Measurements from ENCODE around the gene ZNF487. TPM values are rescaled to one million over a fixed set of nuclear protein-coding genes. Genes with fewer than 3 reads are reported as not detected.

Gene ZNF487
- total RNA-seq, 1 experiment from 2014 or later: 4.0 TPM

GRCh38 chr10:43471146-43471545 is 34.2 kb downstream of the ZNF487 start:
- no peak overlapping the region for H3K4me3 ChIP-seq (replicated peaks in 1 of 2; ENCODE audit: low read depth in 1 of 2, low read length in 2 of 2)
- DNase-seq (ENCODE audit: low read depth, low spot score) (no peak), ATAC-seq (no peak)
- ChIA-PET CTCF (no interaction called here), RAD21 (ENCODE audit: low non-redundant PET in 1 of 2, low total read pairs in 2 of 2, uncharacterized antibody in 2 of 2, unreplicated experiment in 2 of 2) (no interaction called here), POLR2A (no interaction called here)
- no peak for TF ChIP-seq ZBTB33 (IDR thresholded peaks at IDR 0.05; ENCODE audit: extremely low read depth, insufficient replicate concordance, low read length)
- no peak for TF ChIP-seq SP1 (IDR thresholded peaks at IDR 0.05; ENCODE audit: low read depth)
- no peak for TF ChIP-seq CTCF (IDR thresholded peaks at IDR 0.05 in 2 of 3, conservative IDR thresholded peaks at IDR 0.05 in 1 of 3; ENCODE audit: borderline replicate concordance in 1 of 3, insufficient read depth in 1 of 3, low read depth in 2 of 3, low read length in 2 of 3)
- no peak for TF ChIP-seq ELF1 (IDR thresholded peaks at IDR 0.05; ENCODE audit: borderline replicate concordance, low read depth)
- no peak for TF ChIP-seq SRF (IDR thresholded peaks at IDR 0.05; ENCODE audit: low read depth)
- no peak for TF ChIP-seq YY1 (IDR thresholded peaks at IDR 0.05; ENCODE audit: extremely low read depth, insufficient replicate concordance, low read depth, low read length)
- TF ChIP-seq, protein P1, sequence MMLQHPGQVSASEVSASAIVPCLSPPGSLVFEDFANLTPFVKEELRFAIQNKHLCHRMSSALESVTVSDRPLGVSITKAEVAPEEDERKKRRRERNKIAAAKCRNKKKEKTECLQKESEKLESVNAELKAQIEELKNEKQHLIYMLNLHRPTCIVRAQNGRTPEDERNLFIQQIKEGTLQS (IDR thresholded peaks at IDR 0.05): no peak
- no peak for TF ChIP-seq EZH2 (IDR thresholded peaks at IDR 0.05)
- TF ChIP-seq REST (IDR thresholded peaks at IDR 0.05; ENCODE audit: low read depth): no peak
- no peak for TF ChIP-seq EZH2phosphoT487 (IDR thresholded peaks at IDR 0.05; ENCODE audit: borderline replicate concordance)
- no peaks in the 10 kb centered on the region for H3K79me2 ChIP-seq (ENCODE audit: insufficient read depth, low read length)
- H3K4me2 ChIP-seq (ENCODE audit: low read length): no peak overlapping the region
- BruUV-seq (replicated peaks): no TSS peak
- H3K9ac ChIP-seq (ENCODE audit: low read length): no peak overlapping the region
- H4K20me1 ChIP-seq (ENCODE audit: insufficient read depth): no peaks in the 10 kb centered on the region
- no peaks in the 10 kb centered on the region for H3K36me3 ChIP-seq (ENCODE audit: control insufficient read depth in 1 of 2, insufficient read depth in 2 of 2, low read length in 2 of 2)
- intact Hi-C loops (cut with micrococcal nuclease): no loop called here
- H3K9me2 ChIP-seq (ENCODE audit: insufficient read depth): no peaks in the 10 kb centered on the region
- H2AFZ ChIP-seq (ENCODE audit: low read depth, low read length, poor library complexity, severe bottlenecking): no peak overlapping the region
- H3K9me3 ChIP-seq (ENCODE audit: control insufficient read depth in 1 of 2, insufficient read depth in 1 of 2, low read depth in 1 of 2, low read length in 2 of 2): no peaks in the 10 kb centered on the region
- H3K27ac ChIP-seq (ENCODE audit: low read depth, low read length): no peak overlapping the region
- no peaks in the 10 kb centered on the region for H3K27me3 ChIP-seq (ENCODE audit: insufficient read depth, low read length)
- no peaks in the 10 kb centered on the region for H3K4me1 ChIP-seq (ENCODE audit: control insufficient read depth in 1 of 2, insufficient read depth in 2 of 2, low read length in 2 of 2)

Data from HCT116 (cell line).